T-helper 2 cell treated with Interferon-gamma antibody and Interleukin-4, amounts not matched to agents 100 ng/mL and 5 ng/mL, for 36 hours (primary cell): Measurements from ENCODE around the gene ANAPC5. TPM values are rescaled to one million over a fixed set of nuclear protein-coding genes. Genes with fewer than 3 reads are reported as not detected.

Source experiments
- intact Hi-C: fragments of 100-400 bp; cut with micrococcal nuclease; formaldehyde crosslinking; loops from one replicate; pipeline ENCODE4 v1.15.1; 2023
- total RNA-seq: library from RNA; stranded (reverse); gene quantifications from 2 replicates; pipeline ENCODE4 v1.2.3, GENCODE V29; 2022

Gene ANAPC5
- total RNA-seq, 1 donor from 2014 or later, result 147 TPM

DNA sequence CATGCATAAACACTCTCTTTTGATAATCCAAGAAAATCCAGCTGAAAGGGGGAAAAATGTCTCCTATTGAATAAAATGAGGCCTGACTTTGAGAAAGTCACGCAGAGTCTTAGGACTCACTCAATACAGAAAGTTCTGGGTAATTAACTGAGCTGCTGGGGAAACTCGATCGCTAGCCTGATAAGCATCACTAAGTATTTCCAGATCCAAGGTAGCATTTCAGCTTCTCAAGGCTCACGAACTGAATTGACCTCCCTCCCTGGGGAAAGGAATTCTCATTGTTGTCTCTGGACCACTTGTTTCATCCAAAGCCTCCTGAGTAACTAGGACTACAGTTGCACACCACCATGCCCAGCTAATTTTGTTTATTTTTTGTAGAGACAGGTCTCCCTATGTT, 13.8 kb upstream of the ANAPC5 start:
- intact Hi-C loops, result no loop called here

DNA sequence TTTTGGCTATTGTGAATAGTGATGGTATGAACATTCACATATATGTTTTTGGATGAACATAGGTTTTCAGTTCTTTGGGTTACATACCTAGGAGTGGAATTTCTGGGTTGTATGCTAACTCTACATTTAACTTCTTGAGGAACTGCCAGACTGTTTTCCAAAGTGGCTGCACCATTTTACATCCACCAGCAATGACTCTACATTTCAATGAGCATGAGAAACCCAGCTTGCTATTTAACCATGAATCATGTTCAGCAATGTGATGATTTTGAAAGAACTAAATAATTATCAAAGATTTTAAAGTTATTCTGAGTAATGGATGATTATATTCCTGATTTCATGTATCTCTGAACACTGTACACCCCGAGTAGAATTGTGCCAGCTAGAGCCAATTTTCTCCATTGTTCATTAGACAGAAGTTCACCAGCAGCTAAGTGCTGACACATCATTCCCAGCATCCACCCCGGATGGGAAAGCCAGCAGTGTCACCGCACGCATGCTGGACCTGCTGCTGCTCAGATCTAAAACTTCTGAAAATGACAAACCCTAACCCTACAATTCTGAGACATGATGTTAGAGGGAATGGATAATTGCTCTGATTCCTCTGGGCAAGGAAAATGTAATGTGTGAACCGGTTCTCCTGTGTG, 13.3 kb upstream of the ANAPC5 start:
- intact Hi-C loops, result no loop called here

DNA sequence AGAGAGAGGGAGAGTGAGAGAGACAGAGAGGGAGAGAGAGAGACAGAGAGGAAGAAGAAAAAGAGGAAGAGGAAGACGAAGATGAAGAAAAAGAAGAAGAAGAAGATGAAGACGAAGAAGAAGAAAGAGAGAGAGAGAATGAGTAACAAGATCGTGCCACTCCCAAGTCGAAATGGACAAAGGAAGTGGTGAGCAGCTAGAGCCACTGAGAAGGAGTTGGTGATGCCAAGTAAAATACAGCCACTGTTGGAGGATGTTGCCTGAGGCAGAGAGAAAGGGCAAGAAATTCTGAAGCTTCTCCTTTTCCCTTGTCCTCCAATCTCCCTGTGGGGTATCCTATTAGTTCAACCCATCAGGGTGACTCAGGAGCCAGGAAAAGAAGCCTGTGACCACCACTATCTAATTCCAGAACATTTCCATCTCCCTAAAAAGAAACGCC, 12.5 kb upstream of the ANAPC5 start:
- intact Hi-C loops, result no loop called here

DNA sequence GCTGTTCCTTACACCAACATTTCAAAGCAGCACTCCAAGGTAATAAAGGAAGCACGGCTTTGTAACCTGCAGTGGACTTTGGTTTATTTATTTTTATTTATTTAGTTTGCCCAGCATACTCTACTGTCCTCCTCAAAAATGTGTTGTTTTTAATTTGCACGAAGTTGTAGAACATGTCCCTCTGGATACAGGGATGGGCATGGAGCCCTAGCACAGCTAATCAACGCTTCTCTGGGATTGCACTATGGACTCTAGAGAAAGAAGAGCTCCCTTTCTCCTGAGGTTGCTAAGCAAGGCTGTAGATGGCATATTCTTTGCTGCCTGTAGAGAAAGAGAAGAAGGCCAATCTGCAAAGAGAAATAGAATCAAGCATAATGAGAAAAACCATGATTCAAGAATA, 5.9 kb upstream of the ANAPC5 start:
- intact Hi-C loops, result no loop called here

DNA sequence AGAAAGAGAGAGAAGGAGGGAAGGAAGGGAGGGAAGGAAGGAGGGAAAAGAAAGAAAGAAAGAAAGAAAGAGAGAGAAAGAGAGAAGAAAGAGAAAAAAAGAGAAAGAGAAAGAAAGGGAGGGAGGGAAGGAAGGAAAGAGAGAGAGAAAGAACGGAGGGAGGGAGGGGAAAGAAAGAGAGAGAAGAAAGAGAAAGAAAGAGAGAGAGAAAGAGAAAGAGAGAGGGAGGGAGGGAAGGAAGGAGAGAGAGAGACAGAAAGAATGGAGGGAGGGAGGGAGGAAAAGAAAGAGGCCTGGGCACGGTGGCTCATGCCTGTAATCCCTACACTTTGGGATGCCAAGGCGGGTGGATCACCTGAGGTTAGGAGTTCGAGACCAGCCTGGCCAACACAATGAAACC, 5.1 kb upstream of the ANAPC5 start:
- intact Hi-C loops, result no loop called here

DNA sequence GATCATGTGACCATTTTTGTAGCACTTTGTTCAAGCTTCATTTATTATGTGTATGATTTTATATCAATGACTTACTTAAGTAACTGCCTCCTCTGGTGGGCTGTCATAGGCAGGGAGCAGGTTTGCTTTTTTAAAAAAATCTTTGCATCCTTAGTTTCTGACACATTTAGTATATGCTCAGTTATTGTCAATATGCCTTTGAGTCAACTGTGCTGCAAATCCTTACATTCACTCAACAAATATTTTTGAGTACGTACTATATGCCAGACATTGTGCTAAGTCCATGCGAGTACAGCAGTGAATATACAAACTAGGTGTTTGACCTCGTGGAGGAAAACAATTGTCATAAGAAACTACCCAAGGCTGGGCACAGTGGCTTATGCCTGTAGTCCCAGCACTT, 4.4 kb upstream of the ANAPC5 start:
- intact Hi-C loops, result no loop called here

DNA sequence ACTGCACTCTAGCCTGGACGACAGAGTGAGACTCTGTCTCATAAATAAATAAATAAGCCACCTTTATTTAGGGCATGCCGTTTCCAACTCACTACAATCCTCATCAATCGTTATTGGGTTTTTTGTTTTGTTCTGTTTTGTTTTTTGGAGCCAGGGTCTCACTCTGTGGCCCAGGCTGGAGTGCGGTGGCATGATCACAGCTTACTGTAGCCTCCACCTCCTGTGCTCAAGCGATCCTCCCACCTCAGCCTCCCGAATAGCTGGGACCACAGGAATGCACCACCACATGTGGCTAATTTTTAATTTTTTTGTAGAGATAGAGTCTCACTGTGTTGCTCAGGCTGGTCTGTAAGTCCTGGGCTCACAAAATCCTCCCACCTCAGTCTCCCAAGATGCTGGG, 3.6 kb upstream of the ANAPC5 start:
- intact Hi-C loops, result no loop called here

DNA sequence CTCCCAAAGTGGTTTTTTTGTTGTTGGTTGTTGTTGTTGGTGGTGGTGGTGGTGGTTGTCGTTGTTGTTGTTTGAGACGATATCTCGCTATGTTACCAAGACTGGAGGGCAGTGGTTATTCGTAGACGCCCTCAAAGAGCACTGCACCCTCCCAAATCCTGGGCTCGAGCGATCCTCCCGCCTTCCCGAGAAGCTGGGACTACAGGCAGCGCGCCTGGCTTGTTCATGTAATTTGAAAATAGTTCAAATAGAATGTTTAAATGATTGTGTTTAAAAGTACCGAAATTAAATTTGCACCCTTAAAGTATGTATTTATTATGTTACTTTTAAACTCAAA, 439 bp upstream of the ANAPC5 start:
- intact Hi-C loops, result loop anchor here (1.0 to 5.0 kb wide), 5 partner anchors 18 to 875 kb away; partner anchors contain the start of genes CAMKK2, DIABLO and RNF34

DNA sequence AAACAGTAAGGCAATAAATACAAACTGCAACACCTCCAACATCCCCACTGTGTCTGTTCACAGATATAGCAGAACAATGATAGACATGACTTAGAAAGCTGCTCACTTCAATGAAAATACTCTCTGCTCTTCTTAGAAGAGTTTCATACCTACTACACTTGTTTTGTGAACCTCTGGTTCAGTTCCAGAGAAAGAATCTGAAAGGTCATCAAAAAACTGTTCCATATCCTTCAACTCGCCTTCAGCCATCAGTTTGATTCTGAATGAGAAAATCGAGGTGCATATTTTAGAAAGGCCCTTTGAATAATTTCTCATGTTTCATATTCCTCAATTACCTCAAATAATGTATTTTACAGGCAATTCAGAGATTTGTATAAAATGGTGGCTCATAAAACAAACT, 5.5 kb downstream of the ANAPC5 start:
- intact Hi-C loops, result no loop called here

DNA sequence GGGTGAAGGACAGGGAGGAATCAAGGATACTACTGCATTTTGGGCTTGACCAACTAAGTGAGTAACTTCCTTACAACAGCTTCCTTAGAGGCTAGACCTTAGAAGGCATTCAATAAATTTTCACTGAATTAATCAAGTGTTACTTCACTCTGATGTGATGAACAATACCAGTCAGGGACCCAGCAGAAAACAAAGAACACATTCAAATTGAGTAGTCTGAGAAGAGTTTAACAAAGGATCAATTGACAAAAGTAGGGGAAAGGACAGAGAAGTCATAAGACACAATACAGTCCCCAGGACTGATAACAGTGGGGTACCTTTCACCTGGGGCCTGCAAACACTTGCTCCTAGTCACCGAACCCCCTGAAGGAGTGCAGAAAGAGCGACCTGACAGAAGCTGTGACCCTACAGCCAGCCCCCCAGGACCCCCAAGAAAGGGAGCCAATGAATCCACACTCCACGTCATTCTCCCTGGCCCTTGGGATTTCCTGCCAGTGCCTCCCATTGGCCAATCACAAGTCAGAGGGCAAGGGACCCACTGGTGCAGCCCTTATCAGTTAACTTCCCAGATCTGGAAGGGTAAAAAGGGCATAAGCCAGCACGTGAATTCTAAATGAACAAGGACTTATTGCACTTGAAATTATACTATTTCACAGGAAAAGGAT, 6.9 kb downstream of the ANAPC5 start:
- intact Hi-C loops, result no loop called here

DNA sequence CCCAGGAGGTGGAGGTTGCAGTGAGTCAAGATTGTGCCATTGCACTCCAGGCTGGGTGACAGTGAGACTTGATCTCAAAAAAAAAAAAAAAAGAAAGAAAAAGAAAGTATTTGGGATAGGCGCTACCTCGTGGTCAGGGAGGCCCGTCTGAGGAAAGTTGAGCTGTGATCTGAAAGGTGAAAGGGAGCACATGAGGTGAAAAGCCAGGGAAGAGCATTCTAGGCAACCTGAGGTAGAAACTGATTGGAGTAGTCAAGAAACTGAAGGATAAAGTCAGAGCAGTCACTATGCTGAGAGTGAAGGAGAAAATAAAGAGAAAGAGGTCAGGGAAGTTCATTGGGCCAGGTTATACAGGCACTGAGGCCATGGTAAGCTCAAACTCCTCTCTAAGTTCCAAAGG, 7.7 kb downstream of the ANAPC5 start:
- intact Hi-C loops, result no loop called here

DNA sequence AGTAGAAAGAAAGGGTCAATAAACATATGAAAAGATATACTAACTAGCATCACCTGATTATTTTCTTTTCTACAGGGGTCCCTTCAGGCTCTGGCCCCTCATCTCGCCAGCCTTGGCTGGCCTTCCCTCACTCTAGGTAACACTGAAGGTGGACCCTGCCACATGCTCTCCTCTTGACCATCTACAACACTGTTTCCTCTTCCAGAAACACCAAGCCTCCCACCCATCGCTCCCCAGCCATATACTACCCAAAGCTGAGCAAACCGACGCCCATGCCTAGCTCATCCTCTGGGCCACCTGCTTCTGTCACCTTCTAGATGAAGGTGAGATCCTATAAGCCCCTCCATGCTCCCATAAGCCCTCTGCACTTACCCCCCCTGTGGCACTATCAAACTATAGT, 14.8 kb downstream of the ANAPC5 start:
- intact Hi-C loops, result no loop called here

DNA sequence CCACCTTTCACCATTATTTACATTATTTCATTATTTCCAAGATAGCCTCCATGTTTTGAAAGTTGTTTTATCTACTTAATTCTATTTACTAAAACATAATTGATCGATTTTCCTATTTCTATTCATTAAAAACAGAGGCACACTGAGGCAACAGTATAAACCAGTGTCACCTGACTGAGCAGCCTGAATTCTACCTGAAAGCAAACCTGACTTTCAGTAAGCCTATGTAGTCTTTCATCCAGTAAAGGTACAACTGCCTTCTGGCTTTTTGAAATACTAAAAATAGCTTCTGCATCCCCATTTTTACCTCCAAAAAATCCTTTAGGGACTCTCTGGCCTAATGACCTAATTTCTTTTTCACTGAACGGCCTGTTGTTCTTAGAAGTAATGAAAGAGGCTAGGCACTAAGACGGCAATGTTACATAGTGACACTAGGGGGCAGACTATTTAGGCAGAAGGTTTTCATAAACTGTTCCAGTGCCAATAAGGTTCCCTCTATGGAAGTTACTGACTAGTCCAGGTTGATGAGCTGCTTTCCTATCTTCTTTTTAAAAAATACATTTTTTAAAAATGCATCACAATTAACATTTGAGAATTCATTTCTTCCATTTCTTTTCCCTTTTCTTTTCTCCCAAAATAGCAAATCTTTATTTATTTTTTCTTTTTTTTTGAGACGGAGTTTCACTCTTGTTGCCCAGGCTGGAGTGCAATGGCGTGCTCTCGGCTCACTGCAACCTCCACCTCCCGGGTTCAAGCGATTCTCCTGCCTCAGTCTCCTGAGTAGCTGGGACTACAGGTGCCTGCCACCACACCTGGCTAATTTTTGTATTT, 17.5 kb downstream of the ANAPC5 start:
- intact Hi-C loops, result loop anchor here (1.0 kb wide), 2 partner anchors 18 to 109 kb away; partner anchors contain the start of gene ANAPC5

DNA sequence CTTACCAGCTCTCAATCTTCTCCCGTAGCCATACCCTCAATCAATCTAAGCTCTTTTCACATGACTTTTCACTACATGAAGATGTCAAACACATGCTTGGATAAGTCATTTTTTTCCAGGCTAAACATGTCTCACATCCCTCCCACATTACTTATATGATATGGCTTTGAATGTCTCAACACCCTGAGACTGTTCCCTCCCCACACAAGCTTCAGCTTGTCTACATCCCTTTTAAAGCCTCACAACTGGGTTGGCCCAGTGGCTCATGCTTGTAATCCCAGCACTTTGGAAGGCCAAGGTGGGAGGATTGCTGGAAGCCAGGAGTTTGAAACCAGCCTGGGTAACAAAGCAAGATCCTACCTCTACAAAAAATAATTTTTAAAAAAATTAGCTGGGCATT, 18.5 kb downstream of the ANAPC5 start:
- intact Hi-C loops, result loop anchor here (1.0 kb wide), 2 partner anchors 19 to 110 kb away; partner anchors contain the start of gene ANAPC5

DNA sequence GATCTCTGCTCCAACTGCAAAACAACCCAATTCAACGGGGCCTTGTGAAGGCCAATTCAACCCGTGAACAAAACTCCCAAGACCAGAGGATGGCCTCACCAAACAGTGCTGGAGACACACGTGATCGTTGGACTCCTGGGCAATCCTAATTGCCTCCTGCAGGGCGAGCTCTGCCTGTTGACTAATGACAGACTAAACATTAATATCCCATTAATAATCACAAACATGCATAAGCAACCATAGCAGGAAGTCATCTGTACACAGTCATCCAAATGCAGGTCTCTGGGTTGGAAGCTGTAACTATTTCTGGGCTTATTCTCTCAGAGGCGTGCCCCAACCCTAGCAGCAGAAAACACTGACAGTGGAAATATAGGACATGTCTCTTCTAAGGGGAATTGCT, 21.0 kb downstream of the ANAPC5 start:
- intact Hi-C loops, result no loop called here

DNA sequence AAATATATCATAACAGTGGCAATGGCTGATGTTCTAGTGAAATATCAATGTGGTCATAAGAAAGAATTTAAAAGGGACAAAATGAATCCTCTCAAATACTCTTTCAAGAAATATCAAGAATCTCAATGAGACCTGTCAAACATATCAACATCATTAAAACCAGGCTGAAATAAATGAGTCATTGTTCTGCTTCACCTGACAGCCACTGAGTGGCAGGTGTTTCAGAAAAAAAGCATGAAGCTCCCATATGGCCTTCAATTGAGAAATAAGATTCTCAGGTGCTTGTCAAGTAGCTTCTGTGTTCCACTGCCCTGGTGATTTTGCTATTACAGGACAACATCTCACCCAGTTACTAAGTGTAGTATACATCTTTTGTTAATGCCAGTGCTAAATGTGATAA, 21.5 kb downstream of the ANAPC5 start:
- intact Hi-C loops, result no loop called here

DNA sequence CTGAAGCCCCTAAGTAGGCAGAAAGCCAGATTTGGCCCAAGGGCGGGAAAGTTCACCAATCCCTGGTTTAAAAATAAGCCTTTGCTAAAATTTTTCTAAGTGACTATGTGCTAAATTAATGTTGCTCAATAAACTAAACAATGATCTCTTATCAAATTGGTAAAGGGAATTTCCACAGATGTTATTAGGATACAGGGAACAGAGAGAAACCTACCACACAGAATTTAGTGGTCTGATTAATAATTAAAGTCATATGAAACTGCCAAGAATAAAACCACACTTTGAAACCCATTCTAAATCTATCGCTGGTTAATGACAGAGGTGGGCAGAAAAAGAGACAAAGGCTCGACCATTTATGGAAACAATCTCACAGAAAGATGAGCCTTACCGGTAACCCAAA, 22.0 kb downstream of the ANAPC5 start:
- intact Hi-C loops, result no loop called here

DNA sequence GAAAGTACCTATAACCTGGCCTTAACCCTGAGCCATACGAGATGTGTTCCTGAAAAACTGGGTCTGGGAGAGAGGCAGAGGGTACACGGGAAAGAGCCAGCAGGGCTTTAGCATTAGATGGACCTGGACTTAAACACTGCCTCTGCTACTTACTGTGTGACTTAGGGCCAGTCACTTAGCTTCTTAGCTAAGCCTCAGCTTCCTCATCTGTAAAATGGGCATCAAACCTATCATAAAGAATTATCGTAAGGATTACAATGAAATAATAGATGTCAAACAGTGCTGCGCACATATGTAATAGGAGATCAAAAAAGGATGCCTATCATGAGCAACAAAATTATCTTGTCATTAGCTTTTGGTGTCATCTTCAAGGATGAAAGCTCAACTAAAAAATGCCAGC, 23.6 kb downstream of the ANAPC5 start:
- intact Hi-C loops, result no loop called here

DNA sequence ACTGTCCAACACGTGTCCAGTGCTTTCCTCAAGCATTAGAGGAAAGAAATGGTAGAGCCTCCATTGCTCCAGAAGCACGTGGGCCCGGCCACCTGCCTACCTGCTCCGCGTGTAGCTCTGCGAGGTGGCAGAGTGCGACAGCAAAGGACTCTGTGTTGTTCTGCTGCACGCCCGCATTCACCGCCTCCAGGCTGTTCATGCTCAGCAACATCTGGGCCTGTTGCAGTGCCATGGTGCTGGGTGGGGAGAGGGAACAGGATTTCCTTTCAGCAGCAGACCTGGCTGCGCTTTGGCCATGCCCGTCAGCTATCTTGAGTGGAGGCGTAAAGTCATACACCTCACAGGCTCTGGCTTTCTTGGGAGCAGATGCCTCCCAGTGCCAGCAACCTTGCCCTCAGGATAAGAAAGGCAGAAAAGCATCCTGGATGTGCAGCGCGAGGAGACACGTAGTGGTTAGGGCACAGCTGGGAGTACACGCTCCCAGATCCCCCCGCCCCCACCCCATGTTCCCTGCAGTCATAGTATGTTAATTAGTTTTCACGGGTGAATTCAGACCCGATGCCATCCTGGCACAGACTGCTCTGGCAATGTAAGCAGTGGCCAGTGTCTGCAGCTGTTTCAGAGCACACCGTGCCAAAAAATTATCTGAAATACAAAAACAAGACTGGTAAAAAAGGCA, 25.1 kb downstream of the ANAPC5 start:
- intact Hi-C loops, result no loop called here

DNA sequence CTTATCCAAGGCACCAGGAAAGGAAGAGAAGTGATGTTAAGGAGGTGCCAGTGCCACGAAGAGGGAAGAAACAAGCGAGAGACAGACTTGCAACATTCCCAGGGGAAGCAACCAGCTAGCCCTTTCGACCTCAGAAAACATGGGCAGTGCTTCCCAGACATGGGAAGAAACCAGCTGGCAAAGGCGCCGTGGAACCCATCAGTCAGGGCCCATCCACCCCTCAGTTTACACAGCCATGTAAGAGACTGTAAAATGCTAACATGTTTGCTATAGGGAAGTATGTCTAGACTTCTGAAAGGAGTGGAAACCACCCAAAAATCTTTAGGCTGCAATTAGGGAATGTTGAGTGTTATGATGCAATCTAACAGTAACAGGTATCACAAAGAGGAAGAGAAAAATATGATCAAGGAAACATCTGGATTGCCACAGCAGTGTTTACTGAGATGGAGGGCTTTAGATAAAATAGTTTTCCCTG, 26.3 kb downstream of the ANAPC5 start:
- intact Hi-C loops, result no loop called here

DNA sequence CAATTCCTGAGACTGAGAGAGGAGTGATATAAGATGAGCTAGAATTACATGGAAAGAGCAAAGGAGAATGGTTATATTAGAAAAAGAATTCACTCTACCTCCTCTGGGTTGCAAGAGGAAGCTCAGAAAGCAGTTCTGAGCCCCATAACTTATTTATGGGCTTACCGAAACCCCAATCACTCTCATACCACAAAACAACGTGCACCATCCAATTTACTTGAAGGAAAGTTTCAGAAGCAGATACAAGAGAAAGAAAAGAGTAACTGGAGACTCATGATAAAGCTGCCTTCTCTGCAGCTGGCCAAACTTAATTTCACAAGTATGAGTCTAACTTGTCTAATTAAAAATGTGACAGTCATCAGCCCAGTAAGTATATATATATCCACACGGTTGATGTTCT, 28.3 kb downstream of the ANAPC5 start:
- intact Hi-C loops, result no loop called here

DNA sequence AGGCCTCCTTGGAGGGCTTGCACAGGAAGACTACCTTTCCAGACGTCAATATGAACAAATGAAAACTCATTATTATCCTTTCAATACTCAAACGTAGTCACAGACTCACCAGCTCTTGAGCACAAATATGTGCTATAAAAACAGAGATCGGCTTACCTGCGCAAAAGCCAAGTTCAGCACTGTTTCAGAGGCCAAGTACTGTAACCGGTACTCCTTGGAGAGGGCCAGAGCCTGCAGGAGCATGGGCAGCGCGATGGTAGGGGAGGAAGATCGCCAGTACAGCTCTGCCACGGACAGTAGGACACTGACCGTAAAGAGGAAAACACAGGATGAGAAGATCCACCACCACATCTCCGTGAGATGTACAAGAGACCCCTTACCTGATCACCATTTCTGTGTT, 34.1 kb downstream of the ANAPC5 start:
- intact Hi-C loops, result no loop called here
